Stimulated activated CD4-positive, alpha-beta T cell treated with anti-CD3 and anti-CD28 coated beads, Interleukin-4, amount 100 ng/mL, for 4 hours (primary cell): ENCODE data around the gene TTC34.

Source experiments
- DNase-seq, 2 experiments: peaks; one replicate each; pipeline ENCODE4 v3.0.0-alpha.2; 2020

TTC34 gene

DNA sequence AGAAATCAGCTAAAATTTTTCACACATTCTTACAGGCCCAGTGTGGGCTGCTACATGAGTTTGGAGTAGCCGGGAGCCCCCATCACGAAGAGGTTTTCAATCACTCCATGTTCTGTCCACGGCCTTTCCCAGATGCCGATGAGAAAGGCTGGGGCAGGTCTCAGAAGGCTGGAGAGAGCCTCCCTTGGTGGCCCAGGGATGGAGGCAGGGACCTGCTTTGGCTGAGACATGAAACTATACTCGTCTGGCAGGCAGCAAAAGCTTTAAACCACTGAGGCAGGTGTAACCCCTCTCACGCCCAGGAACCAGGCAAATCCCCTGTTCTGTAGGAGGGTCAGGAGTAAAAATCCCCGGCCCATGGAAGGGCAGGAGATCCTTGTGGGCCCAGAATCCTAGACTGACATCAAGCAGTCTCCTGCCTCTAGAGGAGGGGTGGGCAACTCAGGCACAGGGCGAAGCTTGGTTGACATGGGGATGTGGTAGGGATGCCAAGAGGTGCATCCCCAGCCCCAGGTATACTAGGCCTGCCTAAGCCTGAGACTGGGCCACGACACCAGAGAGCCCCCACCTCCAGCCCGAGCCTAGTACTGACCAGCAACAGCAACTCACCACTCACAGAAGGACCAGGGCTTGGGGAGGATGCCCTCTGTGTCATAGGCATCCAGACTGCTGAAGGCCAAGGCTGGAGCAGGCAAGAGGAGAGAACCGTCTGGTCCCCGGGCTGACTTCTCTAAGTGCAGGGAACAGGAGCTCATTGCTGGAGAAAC lies 177.7 kb downstream of the TTC34 start:
- no peak for DNase-seq

DNA sequence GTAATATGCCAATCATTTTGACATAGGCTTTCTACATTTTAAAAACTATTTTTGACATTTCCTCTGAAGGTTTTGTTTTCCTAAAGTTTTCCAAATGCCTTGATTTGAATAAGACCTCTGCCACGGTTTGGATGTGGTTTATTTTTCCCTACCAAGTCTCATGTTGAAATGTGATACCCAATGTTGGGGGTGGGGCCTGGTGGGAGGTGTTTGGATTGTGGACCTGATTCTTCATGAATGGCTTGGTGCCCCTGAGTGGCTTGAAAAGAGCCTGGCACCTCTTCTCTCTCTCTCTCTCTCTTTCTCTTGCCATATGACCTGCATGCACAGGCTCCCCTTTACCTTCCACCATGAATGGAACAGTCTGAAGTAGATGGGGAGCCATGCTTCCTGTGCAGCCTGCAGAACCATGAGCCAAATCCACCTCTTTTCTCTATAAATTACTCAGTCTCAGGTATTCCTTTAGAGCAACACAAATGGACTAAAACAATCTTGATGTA lies 183.5 kb downstream of the TTC34 start:
- no peak for DNase-seq

DNA sequence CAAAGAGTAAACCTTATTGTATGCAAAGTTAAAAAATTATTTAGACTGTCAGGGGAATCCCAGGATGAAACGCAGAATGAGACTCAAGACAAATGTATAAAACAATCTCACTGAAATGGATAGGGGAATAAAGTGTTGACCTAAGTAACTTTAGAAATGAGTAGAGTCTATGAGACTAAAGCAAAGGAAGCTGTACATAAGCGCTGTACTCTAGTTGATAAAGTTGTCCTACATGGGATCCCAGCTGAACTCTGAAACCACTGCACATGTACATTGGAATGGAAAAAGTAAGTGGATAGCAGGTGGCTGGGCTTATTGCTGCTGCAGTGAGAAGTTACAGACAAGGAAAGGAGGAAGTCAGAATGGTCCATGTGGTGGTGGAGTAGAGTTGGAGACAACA lies 187.3 kb downstream of the TTC34 start:
- no peak for DNase-seq

DNA sequence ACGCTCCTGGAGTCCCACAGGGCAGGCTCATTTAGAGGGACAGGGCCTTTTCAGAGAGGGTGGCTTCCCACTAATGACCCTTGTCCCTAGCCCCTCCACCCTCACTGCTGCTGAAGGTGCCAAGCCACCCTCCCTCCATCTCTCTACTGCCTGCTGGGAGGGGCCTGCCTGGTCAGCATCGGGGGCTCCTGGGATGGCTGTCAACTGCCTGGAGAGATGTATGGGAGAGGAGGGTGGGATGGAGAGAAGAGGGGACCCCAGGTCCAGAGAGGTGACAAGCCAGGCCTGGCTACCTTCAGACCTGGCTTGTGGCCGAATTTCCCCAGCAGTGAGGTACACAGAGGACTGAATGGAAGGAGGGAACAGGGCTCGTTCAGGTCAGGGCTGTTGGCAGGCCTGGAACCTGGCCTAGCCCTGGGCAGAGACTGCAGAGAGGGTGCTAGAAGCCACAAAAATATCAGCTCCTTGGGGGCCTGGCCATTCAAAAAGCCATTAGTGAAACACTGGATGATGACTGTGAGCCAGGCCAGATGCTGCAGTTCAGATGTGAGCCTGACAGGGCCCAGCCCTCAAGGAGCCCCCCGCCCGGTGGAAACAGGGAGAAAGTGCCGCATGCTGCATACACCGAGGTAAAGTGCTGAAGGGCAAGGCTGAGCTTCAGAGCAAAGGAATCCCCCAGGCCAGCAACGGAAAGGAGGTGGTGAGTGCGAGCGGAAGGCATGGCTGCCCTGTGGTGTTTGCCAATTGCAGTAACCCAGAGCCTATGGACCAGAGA lies 188.7 kb downstream of the TTC34 start:
- no peak for DNase-seq

DNA sequence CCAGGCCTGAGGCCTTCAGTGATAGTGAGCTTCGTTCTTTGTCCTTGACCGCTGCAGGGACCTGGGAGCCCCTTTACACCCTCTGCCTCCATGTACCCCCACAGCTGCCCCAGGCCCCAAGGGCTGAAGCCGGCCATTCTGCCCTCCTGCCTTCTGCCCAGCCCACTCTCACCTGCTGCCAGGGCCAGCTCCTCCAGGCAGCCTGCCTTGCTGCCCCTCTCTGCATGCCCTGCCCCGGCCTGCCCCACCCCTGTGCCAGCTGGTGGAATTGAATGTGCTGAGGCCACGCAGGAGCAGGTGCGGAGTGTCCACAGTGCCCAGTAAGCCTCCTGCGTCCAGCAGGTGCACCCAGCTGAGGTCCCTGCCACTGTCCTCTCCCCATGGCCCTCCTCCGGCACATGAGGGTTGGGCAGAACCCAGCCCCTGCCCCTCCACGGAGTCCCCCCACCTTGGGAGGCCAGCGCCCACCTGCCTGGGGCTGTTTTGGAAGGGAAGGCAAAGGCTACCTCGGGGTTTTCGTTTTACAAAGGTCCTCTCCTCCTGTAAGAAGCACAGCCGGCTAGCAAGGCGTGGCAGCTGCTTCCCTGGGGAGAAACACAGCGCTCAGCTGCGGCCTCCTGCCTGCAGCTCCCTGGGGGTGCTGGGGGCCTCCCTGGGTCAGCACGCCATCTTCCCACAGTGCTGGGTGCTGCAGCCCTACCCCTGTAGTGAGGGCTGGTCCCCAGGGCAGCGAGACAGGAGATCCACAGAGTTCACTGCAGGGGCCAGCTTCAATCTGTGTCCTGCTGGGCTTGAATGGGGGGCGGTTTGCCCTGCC lies 189.7 kb downstream of the TTC34 start:
- no peak for DNase-seq

DNA sequence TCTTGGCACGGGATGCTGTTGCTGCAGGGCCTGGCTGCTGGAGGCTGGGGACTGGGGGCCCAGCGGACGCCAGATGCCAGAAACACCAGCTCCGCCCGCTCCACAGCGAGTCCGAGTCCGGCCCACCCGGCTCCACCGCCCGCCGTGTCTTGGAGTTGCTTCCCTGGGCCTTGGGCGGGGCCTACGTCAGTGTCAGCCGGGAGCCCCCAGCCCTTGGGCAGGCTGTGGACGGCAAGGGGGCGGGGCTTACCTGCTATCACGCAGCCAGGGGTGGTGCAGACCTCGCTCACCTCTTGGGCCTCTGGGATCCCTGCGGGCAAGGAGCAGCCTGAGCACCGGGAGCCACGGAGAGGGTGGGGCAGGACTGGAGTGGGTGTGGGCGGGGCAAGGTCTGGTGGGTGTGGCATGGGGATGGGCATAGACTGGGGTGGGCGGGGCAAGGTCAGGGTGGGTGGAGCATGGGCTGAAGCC lies 190.4 kb downstream of the TTC34 start:
- no peak for DNase-seq

DNA sequence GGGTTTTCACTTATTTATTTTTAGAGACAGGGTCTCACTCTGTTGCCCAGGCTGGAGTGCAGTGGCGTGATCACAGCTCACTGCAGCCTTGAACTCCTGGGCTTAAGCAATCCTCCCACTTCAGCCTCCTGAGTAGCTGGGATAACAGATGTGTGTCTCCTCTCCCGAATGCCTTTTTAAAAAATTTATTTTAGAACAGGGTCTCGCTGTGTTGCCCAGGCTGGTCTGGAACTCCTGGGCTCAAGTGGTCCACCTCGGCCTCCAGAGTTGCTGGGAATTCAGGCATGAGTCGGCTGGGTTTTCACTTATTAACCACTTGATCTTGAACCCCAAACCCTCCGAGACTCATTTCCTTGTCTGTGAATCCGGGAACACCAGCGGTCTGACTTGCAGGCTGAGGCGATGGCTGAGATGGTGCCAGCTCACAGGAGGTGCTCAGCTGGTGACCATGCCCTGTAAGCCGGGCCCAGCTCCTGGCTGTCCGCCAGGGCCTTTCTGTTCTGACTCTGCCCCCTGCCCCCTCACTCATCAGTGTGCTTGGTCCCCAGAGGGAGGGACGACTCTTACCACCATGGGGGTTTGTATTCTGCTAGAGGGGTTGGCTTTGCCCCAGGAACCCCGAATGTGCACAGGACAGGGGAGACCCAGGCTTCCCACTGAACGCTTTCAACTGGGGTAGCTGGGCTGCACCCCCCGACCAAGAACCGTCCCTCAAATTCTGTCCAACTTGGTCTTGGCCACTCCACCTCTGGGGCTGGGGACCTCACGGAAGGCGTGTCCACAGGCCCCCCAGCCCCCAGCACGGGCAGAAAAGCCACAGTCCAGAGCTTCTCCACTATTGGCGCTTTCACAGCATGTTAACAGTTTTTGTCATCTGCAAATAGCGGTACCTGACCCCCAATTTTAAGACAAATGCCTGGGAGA lies 191.2 kb downstream of the TTC34 start:
- no peak for DNase-seq

DNA sequence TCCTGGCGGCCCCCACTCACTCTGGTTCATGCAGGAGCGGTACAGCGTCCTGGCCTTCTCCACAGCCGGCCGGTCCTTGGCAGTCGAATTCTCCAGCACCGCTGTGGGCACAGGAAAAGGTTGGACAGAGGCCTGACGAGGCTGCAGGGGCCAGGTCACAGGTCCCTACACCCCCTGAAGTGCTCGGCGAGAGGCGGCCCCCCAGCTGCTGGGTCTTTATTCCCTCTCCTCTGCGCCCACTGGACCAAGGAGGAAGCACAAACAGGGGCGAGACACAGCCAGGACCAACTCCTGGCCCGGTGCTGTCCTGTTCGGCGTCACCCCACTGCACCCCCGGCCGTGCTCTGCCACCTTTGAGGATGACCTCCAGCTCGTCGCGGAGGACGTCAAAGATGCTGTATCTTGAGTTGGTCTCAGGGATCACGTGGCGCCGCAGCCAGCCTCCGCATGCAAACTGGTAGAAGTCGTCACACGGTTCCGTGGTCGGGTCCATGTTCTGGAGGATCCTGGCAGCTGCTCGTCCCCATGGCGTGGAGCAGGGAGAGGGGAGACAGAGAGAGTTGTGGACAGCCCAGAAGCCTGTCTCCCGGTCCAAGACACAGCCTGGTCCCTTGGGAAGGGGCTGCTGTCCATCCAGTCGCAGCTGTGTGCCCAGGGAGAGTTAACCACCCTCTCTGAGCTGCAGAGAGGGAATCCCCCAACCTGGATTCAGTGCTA lies 192.0 kb downstream of the TTC34 start:
- DNase-seq = no peak

DNA sequence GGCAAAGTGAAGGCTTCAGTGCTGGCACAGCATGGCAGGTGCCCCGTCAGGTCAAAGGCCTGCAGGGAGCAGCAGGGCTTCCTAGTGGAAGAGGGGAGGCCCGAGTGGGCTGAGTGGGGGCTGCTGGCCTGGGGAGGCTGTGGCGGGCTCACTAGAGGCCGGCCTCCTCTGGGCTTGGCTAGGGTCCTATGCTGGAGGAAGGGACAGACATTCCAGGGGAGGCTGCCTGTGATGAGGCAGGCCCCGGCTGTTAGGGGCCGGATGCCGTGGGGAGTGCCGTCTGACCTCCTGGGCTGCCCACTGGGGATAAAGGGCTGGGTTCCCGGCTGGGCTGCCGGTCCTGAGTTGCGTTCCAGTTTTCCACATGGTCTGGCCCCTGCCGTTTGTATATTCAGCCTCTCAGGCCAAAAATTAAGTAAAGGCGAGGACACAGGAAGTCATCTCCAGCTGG lies 193.8 kb downstream of the TTC34 start:
- no peak for DNase-seq

DNA sequence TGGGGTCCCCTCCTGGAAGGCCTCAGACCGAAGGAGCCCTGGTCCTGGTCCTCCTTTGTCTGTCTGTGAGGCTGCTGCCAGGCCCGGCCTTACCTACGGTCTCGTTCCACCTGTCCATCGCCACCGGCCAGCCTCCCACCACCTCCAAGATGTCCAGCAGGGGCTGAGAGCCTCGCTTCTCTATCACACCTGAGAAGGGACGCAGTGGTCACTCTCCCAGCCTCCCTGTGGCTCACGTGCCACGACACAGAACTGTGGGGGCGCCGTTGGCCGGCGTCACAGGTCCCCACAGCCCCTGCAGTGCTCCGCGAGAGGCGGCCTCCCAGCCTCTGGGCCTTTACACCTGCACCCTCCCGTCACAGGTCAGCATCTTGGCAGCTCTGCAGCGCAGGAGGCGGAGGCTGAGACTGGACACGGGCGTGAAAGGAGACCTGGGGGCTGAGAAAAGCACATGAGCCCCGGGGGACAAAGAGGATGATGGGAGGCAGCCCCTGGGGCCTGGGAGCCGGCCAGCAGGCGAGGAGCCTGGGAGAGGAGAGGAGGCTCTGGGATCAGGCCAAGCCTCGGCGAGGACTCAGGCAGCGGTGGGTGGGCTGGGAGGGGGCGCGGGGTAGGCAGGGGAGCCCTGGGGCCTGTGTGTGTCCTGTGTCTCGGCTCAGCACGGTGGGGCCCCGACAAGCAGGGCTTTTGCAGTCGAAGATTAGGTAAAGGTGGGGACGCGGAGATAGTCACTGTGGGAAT lies 194.4 kb downstream of the TTC34 start:
- DNase-seq = no peak

DNA sequence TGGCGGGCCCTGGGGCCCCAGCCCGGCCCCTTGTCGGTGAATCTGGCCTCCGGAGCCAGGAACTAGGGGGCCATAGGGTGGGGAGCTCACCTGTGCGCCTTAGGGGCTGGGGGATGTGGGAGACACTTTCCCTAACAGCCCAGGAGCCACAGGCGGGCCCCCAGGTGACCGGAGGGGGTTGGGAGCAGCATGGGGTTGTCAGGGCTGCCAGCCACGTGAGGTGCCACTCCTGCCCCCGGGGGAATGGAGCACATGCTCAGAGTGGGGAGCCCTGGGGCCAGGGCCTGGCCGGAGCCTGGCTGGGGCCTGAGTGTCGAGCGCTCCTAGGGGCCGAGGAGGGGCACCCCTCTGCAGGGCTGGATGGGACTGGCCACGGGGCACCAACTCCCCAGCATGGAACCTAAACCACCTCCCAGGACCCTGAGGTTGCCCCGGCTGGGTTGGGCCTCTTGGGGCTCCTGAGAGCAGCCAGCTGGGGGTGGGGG lies 195.1 kb downstream of the TTC34 start:
- no peak for DNase-seq

DNA sequence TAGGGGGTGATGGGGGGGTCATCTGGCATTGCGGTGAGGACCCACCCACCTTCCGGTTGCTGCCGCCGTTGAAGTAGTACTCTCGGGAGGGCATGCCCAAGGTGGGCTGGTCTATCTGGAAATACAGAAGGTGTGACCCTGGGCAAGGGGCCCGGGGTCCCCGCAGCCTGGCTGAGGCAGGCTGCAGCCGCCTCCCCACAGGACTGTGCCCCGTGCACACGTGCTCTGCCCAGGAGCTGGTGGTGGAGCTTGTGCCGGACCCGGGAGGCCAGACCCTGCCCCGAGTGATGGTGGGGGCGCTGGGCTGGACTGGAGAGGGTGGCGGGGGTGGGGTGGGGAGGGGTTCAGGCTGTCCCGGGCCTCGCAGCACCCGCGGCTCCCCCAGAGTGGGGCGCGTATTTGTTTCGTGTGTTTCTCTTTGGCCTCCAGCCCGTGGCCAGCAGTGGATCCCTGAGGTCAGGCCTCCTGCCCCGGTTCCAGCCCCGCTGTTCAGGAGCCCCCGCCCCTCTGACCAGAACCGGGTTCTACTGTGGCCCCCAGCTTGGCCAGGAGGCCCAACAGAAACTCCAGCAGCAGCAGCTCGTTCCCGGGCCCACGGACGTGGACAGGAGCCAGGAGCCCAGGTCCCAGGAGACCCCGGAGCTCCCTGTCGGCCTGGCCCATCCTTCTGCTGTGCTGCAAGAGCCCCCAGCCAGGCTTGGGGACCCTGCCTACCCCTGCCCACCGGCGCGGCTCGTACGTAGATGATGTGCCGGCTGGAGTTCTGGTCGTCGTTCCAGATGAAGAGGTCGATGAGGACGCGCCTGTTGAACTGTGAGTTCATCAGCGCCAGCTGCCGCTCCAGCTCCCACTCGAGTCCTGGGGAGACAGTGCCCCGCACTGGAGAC lies 195.7 kb downstream of the TTC34 start:
- no peak for DNase-seq

DNA sequence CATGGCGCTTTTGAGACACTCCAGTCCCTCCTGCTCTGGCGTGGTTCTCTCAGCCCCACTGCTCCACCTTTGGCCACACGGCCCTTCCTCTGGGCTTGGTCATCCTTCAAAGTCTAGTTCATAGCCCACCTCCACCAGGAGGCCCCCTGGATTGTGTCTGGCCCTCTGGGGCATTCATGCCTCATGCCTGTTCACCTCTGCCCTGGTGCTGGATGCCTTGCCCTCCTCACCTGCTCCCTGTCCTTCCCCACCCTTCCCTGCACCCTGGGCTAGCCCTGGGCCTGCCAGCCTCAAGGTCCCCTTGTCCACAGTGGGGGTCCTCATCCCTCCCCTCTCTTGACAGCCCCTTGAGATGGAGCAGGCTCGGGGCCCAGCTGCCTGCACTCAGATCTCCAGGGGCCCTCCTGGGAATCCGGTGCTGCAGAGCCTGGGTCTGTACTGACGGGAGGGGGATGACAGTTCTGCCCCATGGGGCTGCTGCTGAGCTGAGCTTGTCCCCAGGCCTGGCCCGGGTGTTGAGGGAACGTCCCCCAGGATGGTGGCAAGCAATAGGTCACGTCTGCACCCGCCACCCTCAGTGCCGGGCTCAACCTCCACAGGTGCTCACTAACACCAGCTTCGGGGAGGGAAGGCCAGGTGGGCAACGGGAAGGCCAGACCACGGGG lies 196.5 kb downstream of the TTC34 start:
- DNase-seq = no peak

DNA sequence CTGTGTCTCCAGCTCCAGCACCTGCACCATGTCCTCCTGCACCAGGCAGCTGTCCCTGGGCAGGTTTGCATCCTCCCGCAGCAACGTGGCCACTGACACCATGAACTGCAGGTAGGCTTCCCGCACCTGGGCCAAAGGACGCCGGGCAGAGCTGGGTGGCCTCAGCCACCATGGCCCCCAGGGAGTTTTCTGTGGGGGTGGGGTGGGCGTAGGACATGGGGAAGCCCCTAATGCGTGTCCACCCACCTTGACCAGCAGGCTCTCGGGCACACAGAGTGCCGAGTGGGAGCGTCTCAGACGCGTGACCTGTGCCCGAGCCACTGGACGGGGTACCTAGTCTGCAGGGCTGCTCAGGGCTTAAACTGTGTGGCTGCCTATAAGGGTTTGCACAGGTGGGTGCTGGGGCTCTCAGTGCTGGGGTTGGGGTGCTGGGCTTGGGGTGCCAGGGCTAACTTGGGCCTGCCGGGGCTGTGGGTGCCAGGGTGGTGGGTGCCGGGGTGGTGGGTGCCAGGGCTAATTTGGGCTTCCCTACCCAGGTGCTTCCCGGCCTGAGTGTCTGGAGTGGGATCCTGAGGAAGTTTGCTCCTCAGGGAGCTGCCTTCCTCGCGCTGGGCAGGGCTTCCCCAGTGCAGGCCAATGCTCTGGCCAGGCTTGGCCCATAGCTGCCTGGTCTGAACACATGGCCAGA lies 197.2 kb downstream of the TTC34 start:
- no peak for DNase-seq

DNA sequence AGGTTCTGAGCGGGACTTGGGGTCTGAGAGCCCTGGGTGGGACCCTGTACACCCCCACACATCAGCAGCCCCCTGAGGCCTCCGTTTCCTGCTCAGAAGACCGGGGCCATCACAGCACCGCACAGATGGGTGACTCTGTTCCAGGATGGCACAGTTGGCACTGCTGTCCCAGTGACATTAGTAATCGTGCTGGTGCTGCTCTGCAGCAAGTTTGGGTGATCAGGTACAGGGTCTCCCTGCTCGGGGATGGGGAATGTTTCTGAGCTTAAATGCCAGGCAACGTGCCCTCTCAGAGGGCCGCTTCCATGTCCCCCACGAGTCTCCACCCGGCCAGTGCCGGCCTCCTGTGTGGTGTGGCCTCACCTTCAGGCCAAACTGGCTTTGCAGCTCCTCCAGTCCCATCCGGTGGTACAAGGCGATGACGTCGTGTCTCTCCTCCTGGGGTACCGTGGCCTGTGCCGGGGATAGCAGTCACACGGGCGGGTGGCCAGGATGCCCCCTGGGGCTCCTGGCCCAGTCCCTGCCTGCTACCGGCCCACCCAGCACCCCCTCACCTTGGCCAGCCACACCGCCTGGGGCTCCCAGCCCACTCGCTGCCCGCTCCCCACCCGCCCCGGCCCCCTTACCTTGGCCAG lies 197.9 kb downstream of the TTC34 start:
- DNase-seq = no peak

DNA sequence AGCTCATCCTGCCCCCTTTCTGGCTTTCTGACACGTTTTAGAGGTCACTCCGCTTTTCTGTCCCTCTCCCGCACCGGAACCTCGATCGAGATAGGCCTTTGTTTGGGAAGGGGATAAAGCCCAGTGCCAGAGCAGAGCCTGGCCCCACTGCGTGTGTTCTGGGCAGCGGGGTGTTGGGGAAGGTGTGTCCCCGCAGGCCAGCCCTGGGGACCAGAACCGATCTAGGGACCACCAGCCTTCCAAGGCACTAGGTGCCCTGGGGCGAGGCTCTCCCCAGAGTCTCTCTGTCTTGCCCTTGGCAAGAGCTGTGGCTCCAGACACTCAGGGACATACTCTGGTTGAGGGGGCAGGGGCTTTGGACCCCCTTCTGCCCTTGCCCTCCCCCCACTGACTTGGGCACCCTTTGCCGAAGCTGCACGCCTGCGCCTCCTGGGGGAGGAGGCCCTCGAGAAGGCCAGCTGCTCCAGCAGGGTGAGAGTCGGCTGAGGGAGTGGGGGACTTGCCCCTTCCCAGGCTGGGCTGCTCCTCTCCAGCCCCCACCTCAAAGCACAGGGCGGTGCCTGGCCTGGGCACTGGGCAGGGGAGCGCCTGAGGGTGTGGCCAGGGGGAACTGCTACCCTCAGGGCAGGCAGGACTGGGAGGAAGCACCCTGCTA lies 198.5 kb downstream of the TTC34 start:
- DNase-seq = no peak

DNA sequence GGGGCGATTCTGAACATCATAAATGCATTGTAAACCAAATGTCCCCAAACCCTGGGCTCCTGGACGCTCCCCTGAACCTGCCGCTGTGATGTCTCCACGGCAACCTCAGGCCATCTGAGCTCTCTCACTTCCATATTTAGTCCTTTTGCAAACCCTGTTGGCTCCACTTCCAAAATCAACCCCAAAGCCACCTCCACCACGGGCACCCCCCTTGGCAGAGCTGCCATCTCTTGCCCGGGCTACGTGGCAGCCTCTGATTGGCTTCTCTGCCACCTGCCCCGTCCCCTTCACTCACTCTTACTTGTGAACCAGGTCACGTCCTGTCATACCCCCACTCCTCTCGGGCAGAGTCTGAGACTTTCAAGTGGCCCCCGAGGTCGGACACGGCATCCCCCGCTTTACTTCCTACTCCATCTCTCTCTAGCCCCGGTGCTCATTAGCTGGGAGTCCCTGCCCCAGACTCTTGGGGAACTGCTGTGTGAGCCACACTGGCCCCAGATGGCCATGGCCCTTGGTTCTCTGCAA lies 199.1 kb downstream of the TTC34 start:
- no peak for DNase-seq
